Chondrocyte (in vitro differentiated cells): ENCODE measurements around the gene WDR33. TPM values are rescaled to one million over a fixed set of nuclear protein-coding genes. Genes with fewer than 3 reads are reported as not detected.
A peak's percentile ranks its signal among the peaks of the same experiment; 100 is the strongest.

ENCODE experiments used
- DNase-seq: peaks from one replicate; pipeline ENCODE4 v3.0.0; 2021; ENCODE audit warnings: mixed read lengths, low spot score
- H3K27ac Mint-ChIP-seq: one replicate; pipeline ENCODE4 v1.8.0; 2021; ENCODE audit warnings: mild to moderate bottlenecking, moderate library complexity, mixed read lengths; ENCODE audit not compliant: unreplicated experiment
- H3K27me3 Mint-ChIP-seq: 2 replicates; pipeline ENCODE4 v1.8.0; 2021; ENCODE audit warnings: low read depth, mixed read lengths
- H3K36me3 Mint-ChIP-seq: 2 replicates; pipeline ENCODE4 v1.8.0; 2021; ENCODE audit warnings: low read depth, mixed read lengths
- H3K4me1 Mint-ChIP-seq: 2 replicates; pipeline ENCODE4 v1.8.0; 2021; ENCODE audit warnings: low read depth, mild to moderate bottlenecking, mixed read lengths
- H3K4me3 Mint-ChIP-seq: one replicate; pipeline ENCODE4 v1.8.0; 2021; ENCODE audit warnings: mild to moderate bottlenecking, moderate library complexity, mixed read lengths; ENCODE audit not compliant: unreplicated experiment
- H3K9me3 Mint-ChIP-seq: 2 replicates; pipeline ENCODE4 v1.8.0; 2021; ENCODE audit warnings: low read depth, mixed read lengths
- total RNA-seq: library from RNA; stranded (reverse); gene quantifications from 3 replicates; pipeline ENCODE4 v1.2.1, GENCODE V29; 2021
- TF ChIP-seq, protein P1 (sequence below): fragments of 200-600 bp; sonication (generic); IDR thresholded peaks from 2 replicates; pipeline ENCODE4 v1.5.0; 2021; ENCODE audit warnings: antibody characterized with exemption, mild to moderate bottlenecking, moderate library complexity

WDR33 gene
- total RNA-seq, 1 donor from 2014 or later: 37.2 TPM

DNA sequence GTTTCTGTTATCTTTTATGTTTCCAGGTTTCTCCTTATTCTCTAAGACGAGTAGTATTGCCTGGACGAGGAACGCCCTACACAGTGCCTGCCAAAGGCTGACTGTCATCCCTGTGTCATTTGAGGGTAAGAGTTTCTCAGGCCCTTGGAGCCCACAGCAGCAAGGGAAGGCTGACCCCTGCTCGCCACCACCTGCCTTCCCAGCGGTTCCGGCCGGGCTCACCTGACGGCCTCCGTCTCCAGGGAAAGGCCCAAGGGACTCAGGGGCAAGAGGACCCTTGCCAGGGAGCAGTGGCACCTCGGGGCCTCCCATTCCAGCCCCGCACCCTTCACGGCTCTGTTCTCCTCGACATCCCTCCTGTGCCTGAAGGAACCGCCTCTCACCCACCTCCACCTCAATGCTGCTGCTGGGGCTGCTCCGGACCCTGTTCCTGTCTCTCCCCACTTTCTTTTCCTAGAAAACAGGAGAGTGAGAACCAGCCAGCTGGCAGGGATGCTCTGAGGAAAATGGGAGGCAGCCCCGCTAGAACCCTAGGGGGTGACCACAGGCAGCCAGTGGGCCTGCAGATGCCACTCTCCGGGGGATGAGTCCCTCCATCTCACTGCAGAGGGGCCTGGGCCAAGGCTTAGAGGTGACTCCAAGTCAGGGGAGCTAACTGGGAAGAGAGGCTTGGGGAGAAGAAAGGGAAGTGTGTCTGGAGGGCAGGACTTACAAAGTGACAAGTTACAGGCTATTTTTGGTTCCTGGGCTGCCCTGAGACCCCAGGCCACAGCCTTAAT, 137.5 kb downstream of the WDR33 start:
- H3K27me3 Mint-ChIP-seq: no peaks in the 10 kb centered on the region
- peaks cover 62% of the 10 kb centered on the region for H3K4me1 Mint-ChIP-seq
- TF ChIP-seq, protein P1, sequence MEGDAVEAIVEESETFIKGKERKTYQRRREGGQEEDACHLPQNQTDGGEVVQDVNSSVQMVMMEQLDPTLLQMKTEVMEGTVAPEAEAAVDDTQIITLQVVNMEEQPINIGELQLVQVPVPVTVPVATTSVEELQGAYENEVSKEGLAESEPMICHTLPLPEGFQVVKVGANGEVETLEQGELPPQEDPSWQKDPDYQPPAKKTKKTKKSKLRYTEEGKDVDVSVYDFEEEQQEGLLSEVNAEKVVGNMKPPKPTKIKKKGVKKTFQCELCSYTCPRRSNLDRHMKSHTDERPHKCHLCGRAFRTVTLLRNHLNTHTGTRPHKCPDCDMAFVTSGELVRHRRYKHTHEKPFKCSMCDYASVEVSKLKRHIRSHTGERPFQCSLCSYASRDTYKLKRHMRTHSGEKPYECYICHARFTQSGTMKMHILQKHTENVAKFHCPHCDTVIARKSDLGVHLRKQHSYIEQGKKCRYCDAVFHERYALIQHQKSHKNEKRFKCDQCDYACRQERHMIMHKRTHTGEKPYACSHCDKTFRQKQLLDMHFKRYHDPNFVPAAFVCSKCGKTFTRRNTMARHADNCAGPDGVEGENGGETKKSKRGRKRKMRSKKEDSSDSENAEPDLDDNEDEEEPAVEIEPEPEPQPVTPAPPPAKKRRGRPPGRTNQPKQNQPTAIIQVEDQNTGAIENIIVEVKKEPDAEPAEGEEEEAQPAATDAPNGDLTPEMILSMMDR: no peak
- peak overlapping the region; percentile 96 for H3K4me3 Mint-ChIP-seq
- H3K9me3 Mint-ChIP-seq: no peaks in the 10 kb centered on the region
- H3K36me3 Mint-ChIP-seq: peaks cover 6% of the 10 kb centered on the region
- DNase-seq: no peak
- peak overlapping the region; percentile 92 for H3K27ac Mint-ChIP-seq

DNA sequence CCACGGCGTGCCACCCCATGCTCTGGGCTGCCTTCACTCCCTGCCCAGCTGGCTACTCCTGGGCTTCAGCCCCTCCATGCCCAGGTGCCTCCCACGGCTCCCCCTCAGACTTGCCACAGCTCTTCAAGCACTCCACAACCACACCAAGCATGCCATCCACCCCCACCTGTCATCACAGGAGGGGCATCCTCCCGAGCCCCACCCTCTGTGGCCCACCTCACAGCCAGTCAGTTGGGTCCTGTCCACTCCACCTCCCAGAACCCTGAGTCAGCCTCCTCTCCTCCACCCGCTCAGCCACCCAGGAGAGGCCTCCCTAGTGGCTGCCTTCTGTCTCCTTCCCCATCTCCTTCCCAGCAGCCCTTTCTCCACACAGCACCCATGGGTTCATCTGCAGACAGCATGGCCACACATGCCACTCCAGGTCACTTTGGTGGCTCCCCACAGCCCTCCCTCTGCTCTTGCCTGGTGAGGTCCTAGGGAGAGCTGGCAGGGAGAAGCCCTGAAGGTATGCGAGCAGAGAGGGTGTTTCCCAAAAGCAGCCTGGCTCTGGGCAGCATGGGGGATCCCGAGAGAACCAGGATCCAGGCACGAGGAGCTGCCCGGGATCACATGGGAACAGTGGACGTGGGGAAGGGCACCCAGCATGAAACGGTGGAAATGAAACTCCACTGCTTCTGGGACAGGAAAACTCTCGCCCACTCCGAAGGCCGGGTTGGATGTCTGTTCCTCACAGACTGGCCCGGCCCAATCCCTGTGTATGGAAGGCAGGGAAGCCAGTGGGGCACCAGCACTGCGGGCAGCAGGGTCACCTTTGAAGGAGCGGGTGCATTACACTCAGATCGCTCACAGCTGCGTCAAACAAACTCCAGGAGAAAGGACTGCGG, 138.4 kb downstream of the WDR33 start:
- no peak for DNase-seq
- Mint-ChIP-seq H3K36me3 (peaks cover 6% of the 10 kb centered on the region), H3K4me1 (peaks cover 64% of the 10 kb centered on the region), H3K27me3 (no peaks in the 10 kb centered on the region), H3K4me3 (peak overlapping the region; percentile 96), H3K27ac (peak overlapping the region; percentile 92), H3K9me3 (no peaks in the 10 kb centered on the region)
- TF ChIP-seq, protein P1: no peak

DNA sequence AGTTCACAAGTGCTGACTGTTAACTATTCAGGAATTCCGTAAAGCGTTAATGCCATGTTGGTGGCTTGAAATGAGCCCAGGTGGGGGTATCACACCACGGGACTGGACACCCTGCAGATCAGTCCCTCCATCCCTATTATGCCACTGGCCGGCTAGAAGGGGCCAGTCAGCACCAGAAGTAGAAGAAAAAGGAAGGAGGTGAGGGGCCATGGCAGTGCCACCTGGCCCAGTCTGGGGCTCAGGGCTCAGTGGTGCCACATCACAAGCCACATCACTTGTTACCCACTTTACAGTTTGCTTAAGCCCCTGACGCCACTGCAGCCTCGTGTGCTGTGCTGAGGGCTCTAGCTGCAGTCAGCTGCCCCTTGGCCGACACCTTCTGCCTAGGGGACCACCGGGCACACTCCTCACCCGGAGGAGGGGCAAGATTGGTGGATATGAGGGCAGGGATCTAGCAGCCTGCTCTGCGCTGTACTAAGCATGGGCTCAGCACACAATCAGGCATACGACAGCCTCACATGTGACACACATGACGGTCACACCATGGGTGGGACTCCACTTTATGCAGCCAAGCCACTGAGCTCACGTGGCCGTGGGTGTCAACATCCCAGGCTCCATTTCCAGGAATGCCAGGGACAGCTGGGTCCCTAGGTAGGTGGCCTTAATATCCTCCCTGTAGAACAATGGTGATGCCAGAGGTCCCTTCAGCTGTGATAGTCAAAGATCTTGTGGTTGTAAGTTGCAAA, 139.2 kb downstream of the WDR33 start:
- TF ChIP-seq, protein P1: no peak
- Mint-ChIP-seq H3K9me3 (no peaks in the 10 kb centered on the region), H3K27me3 (no peaks in the 10 kb centered on the region), H3K27ac (peak overlapping the region; percentile 92), H3K4me1 (peaks cover 70% of the 10 kb centered on the region), H3K4me3 (peak overlapping the region; percentile 96), H3K36me3 (peaks cover 6% of the 10 kb centered on the region)
- DNase-seq: no peak

DNA sequence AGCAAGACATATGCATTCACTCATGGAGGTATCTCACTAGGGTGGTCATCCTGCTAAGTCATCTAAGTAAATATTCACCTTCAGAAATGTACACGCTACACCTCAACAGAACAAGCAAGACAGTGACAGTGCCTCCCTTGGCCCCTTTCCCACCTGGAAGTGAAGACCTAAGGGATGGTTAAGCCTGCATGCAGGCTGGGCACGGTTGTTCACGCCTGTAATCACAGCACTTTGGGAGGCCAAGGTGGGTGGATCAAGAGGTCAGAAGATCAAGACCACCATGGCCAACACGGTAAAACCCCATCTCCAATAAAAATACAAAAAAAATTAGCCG, 140.0 kb downstream of the WDR33 start:
- DNase-seq: no peak
- H3K4me3 Mint-ChIP-seq: no peak overlapping the region
- peaks cover 72% of the 10 kb centered on the region for H3K4me1 Mint-ChIP-seq
- TF ChIP-seq, protein P1: no peak
- H3K36me3 Mint-ChIP-seq: peaks cover 6% of the 10 kb centered on the region
- no peaks in the 10 kb centered on the region for H3K9me3 Mint-ChIP-seq
- peak overlapping the region; percentile 82 for H3K27ac Mint-ChIP-seq
- no peaks in the 10 kb centered on the region for H3K27me3 Mint-ChIP-seq
